NCI-H82 treated with DMSO at 0.1 percent for 48 hours (cell line): ENCODE data around the gene H1-8.

Experiments
- DNase-seq: peaks from one replicate; lab custom pipeline; 2025; ENCODE audit not compliant: unreplicated experiment; lab: John Stamatoyannopoulos, UW

Gene H1-8

DNA sequence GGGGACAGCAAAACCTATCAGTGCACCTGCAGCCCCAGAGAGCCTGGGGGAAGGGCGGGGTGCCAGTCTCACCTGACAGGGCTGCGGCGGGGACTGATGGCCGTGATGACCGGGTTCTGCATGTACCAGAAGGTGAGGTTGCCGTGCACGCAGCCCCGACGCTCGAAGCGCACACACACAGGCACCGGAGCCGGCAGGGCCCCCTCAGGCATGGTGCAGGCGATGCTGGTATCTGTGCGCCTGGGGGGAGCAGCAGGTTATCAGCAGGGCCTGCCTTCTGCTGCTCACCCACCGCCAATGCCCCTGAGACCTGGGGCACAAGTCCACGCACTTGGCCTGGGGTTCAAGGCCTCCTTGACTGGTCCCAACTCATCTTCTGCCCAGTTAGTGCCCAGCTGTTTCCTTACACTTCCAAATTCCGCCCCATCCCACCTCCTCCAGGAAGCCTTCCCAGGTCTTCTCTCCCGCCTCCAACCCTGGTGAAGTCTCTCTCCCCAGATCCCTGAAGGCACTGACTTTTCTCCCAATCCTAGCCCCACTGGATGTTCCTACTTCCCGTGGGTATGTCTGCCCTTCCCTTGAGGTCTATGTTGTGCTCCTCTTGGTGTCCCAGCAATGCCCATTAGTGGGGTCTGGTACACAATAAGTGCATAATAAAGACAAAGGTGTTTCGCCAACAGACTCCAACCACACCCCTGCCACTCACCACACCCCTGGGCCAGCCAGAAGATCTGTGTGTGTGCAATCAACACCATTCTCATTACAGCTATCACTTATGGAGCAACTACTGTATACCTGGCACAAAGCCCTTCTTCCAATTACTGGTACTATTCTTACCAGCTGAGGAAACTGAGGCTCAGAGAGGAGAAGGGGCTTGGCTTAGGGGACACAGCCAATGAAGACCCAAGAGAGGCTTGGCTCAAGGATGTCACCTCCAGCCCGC is 28.9 kb downstream of the H1-8 start:
- no peak for DNase-seq

DNA sequence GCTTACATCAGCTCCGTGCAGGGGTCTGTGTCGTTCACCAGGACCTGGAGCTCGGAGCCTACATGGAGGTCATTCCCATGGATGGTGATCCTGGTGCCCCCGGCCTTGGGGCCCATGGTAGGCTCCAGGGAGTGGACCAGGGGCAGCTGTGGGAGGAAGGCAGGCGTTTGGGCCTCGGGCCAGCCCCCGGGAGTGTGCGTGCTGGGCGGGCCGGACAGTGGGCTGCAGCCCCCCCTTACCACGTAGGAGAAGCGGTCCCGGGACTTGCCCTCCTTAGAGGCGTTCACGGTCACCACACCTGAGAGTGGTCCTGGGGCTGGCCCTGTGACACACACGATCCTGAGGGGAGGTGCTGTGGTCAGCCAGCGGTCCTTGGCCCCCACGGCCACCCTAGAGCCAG is 29.6 kb downstream of the H1-8 start:
- DNase-seq: no peak

DNA sequence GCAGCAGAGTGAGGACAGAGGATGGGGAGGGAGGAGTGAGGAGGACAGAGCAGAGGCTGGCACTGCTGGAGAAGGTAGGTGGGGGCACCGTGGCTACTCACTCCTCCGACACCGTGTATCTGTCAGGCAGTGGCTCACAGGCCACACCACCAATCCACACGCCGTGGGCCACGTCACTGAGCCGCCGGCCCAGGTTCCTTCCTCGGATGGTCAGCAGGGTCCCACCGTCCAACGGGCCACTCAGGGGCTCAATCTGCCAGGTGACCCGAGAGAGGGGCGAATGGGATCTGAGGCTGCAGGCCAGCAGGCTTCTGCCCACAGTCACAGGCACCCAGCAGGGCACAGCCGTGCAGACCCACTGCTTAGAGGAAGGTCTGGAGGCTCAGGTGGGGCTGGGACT is 30.5 kb downstream of the H1-8 start:
- no peak for DNase-seq

DNA sequence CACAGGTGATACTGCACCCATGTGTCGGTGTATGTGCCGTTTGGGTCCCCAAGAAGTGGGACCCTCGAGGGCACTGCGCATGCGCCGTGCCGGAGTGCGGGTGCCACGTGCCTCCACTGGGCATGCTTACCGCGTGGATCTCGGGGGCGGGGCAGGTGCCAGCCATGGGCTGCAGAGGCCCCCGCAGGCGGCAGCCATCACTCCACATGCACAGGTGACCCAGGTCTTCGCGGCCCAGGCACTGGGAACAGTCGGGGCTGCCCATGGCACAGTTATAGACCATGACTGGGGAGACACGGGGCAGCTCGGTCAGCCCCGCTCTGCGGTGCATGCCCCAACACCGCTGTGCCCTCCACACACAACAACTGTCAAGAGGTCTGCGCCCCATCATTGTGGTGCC is 31.2 kb downstream of the H1-8 start:
- DNase-seq: no peak

DNA sequence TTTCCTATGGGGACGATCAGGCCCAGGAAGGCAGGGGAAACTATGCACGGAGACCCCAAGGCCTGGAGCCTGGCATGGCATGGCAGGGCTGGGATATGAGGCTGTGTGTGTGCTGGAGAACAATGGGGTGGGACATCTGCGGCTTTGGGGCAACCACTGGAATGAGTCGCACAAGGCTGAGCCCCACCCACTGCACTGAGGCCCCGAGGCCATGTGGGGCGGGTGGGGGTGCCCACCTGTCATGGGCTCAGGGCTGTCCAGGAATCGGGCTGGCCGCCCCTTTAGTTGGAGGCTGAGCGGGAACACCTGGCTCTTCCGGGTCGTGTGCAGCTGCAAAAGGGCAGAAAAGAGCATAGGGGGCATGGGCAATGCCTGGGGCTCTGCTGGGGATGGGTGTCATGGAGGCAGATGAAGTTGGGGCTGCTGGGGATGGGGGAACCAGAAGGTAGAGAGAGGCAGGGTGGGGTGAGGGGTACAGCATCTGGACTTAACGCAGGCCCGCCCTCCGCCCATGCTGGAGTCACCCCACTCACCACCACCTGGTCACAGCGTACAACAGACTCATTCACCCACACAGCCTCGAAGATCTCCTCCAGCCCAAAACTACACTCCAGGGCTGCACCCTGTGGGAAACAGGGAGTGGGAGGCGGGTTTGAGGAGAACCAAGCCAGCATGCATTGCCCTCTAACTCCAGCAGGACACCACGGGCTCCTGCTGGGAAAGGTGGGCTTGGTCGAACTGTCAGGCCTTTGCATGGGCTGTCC is 32.4 kb downstream of the H1-8 start:
- DNase-seq: no peak

GRCh38 chr3:129575997-129576384 is 33.0 kb downstream of the H1-8 start:
- no peak for DNase-seq

DNA sequence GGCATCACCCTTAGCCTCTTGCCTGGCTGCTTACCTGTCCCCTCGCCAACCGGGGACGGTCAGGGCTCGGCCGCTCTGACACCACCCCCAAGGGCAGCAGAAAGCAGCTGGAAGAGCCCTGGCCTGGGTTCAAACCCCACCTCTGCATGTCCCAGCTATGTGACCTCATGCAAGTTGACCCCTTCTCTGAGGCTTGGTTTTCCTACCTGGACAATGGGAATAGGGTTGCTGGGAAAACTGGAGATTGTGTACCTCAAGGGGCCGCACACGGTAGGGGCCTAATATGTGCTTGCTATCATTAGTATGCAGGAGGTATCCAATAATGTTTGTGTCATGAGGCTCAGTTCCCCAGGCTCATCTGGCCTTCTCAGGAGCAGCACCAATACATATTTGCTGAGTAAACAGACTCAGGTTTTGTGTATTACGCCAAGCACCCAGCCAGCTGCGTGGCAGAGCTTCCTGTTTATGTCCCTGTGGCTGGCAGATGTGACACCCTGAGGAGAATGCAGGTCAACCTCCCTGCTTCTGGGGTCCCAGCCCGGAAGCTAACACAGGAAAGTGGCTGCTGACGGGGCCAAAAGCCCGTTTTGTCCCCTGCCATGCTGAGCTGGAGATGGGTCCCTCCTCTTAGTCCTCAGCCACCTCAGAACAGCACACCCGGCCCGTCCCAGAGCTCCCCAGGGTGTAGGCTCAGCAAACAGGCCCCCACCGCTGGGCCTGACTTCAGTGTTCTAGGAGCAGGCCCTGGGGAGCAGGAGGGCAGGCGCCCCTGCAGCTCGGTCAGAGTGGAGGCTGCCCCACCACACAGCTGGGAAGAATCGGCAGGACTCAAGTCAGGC is 33.8 kb downstream of the H1-8 start:
- DNase-seq: no peak

GRCh38 chr3:129577366-129577765 is 34.4 kb downstream of the H1-8 start:
- DNase-seq: peak; percentile 83

DNA sequence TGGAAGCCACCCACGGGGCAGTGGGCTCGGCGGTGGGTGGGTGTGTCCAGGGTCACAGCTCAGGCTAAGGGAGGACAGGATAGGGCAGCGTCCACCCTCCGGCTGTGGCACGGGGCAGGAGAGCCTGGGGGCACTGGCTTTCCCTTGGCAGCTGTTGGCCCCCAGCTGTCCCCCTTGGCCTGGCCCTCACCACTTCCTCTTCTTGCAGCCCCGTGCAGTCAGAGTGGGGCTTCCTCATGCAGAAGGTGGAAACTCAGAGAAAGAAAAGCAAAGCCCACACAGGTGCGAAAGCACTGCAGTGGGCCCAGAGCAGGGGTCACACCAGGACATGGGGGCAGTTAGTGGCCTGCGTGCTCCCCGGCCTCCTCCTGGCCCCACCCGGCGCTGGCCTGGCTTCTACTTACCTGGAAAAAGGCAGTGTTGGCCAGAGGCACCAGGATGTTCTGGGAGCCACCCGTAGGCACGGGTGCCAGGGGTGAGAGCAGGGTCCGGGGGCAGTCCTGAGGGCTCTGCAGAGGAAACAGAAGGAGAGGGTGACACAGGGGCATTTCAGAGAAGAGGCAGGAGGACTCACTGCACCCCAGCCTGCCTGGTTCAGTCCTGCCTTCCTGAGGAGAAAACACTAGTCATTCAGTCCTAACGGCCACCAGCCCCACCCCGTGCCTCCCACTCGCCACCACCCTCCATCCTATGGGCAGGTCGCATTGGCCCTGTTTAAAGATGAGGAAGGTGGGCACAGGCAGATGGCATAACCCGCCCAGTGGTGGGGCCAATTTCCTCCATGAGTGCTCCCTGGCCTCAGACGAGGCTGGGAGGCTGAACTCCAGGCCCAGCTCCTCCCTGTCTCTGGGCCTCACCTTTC is 35.2 kb downstream of the H1-8 start:
- no peak for DNase-seq

GRCh38 chr3:129579991-129580390 is 37.0 kb downstream of the H1-8 start:
- no peak for DNase-seq

GRCh38 chr3:129581623-129582022 is 38.6 kb downstream of the H1-8 start:
- DNase-seq: no peak

GRCh38 chr3:129582799-129583198 is 39.8 kb downstream of the H1-8 start:
- no peak for DNase-seq

GRCh38 chr3:129583289-129583688 is 40.3 kb downstream of the H1-8 start:
- DNase-seq: no peak

GRCh38 chr3:129584631-129585030 is 41.7 kb downstream of the H1-8 start:
- no peak for DNase-seq

DNA sequence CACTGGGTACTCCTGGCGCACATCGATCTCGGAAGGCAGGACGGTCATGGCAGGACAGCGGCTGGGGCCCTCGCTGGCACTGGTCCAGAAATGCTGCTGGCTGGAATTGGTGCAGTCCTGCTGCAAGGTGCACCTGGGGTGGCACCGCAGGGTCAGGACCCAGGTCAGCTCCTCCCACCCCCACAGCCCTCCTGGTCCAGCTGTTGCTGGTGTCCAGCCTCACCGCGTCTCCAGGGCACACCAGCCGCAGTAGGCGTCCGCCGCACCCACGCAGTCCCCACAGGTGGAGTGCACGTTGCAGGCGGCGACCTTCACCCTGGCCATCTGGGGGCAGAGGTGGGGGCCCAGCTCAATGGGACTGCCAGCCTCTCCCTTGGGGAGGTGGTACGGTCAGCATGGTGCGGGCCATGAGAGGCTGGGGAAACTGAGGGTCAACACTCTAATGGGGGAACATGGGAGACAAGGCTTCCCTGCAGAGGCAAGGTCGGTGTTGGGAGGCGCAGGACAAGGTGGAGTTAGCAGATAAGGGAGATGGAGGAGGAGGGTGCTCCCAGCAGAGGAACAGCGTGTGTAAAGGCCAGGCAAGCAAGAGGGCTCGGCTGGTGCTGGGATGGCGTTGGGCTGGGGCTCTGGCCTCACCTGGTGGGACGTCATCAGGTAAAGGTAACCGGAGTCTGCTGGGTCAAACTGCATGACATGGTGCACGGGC is 43.1 kb downstream of the H1-8 start:
- no peak for DNase-seq

GRCh38 chr3:129586746-129587430 is 43.9 kb downstream of the H1-8 start:
- DNase-seq: no peak

GRCh38 chr3:129587566-129588210 is 44.7 kb downstream of the H1-8 start:
- no peak for DNase-seq

GRCh38 chr3:129590215-129590614 is 47.2 kb downstream of the H1-8 start:
- DNase-seq: no peak

- DNase-seq: no peak
These were observed 49.0 kb downstream of the H1-8 start for GRCh38 chr3:129591932-129592331.
